ENCODE results near the gene C17orf107.
"Not testable (repeated sequence)": the region's sequence is repeated elsewhere in the genome, so short reads cannot be mapped to it uniquely, and the experiment has no call there.

- not testable (repeated sequence) for TF ChIP-seq POLR2A (IDR thresholded peaks at IDR 0.05); CTCF (IDR thresholded peaks at IDR 0.05 in 4 of 5, conservative IDR thresholded peaks at IDR 0.05 in 1 of 5)
Measured at GRCh38 chr17:4869058-4869998, 30.0 kb upstream of the C17orf107 start.
